ENCODE results near the gene SELENON. TPM values are rescaled to one million over a fixed set of nuclear protein-coding genes. Genes with fewer than 3 reads are reported as not detected.

SELENON gene
- total and polyA plus RNA-seq, 2 of the 8 experiments (the other 6 are each of a cell fraction or from before 2014, with no cell fraction given), result 43.0 to 77.6 TPM

- H3K9me3 ChIP-seq (ENCODE audit: insufficient read depth in 2 of 2, low read depth in 1 of 2, low read length in 1 of 2), result no peaks in the 10 kb centered on the region
- TF ChIP-seq CBX5 (IDR thresholded peaks at IDR 0.05; ENCODE audit: low read depth, low read length), result no peak
- no peak for TF ChIP-seq YY1 (IDR thresholded peaks at IDR 0.05; ENCODE audit: low read depth, low read length)
- no peak for TF ChIP-seq KDM5A (IDR thresholded peaks at IDR 0.05; ENCODE audit: low read length)
- TF ChIP-seq PHF8 (conservative IDR thresholded peaks at IDR 0.05; ENCODE audit: low read depth, low read length), result no peak
- TF ChIP-seq ASH2L (IDR thresholded peaks at IDR 0.05; ENCODE audit: low read length), result no peak
- TF ChIP-seq GABPA (IDR thresholded peaks at IDR 0.05; ENCODE audit: borderline replicate concordance, insufficient read depth, low read length), result no peak
- H2AFZ ChIP-seq (ENCODE audit: low read length), result no peak overlapping the region
- H3K4me1 ChIP-seq (replicated peaks in 1 of 4; ENCODE audit: control insufficient read depth in 3 of 4, insufficient read depth in 4 of 4, low read length in 3 of 4), result peaks cover 9 to 27% (median 16%) of the 10 kb centered on the region in 4 experiments
- H3K79me2 ChIP-seq (ENCODE audit: control insufficient read depth in 1 of 2, insufficient read depth in 2 of 2, low read length in 2 of 2), result no peaks in the 10 kb centered on the region
- 79 to 94% methylated on average over 5 to 6 of the region's 6 CpGs for WGBS, 2 experiments (ENCODE audit: extremely low coverage in 1 of 2, insufficient coverage in 1 of 2, insufficient read length in 1 of 2, insufficient replicate concordance in 2 of 2, low coverage in 1 of 2, low lambda C conversion rate in 2 of 2, missing lambda C conversion rate in 1 of 2)
- no peaks in the 10 kb centered on the region for H3K79me1 ChIP-seq (ENCODE audit: low read depth, low read length)
- H3K27ac ChIP-seq (ENCODE audit: low read depth, low read length), result no peak overlapping the region
- H3K36me3 ChIP-seq (ENCODE audit: control insufficient read depth in 2 of 4, insufficient read depth in 4 of 4, low read length in 3 of 4), result no peaks in the 10 kb centered on the region
- no peaks in the 10 kb centered on the region for H4K20me1 ChIP-seq (replicated peaks in 1 of 2; ENCODE audit: control insufficient read depth in 1 of 2, insufficient read depth in 2 of 2, low read length in 2 of 2)
- H2BK20ac ChIP-seq (ENCODE audit: low read length), result no peak overlapping the region
- H3K4me2 ChIP-seq (ENCODE audit: insufficient read depth in 1 of 2, low read depth in 2 of 2, low read length in 2 of 2), result no peak overlapping the region
- H4K8ac ChIP-seq (ENCODE audit: extremely low read depth, insufficient read depth, low read length), result no peak overlapping the region
- H3K27me3 ChIP-seq (replicated peaks in 1 of 4; ENCODE audit: control insufficient read depth in 3 of 4, extremely low read depth in 1 of 4, insufficient read depth in 3 of 4, low read length in 3 of 4), result no peaks in the 10 kb centered on the region
- no peak overlapping the region for H2BK15ac ChIP-seq (ENCODE audit: low read length)
- H3K9ac ChIP-seq (replicated peaks in 1 of 4; ENCODE audit: extremely low read depth in 1 of 4, low read depth in 3 of 4, low read length in 3 of 4), result no peak overlapping the region
- FAIRE-seq (no peak), DNase-seq (ENCODE audit: low read depth in 1 of 2, low spot score in 2 of 2) (no peak)
- no peak overlapping the region for H3K23ac ChIP-seq (ENCODE audit: insufficient read length)
- H3K56ac ChIP-seq (replicated peaks; ENCODE audit: insufficient read length, low read depth, low read length), result no peak overlapping the region
- H4K5ac ChIP-seq (ENCODE audit: insufficient read length, low read depth, low read length), result no peak overlapping the region
- H2AK5ac ChIP-seq (ENCODE audit: low read depth, low read length), result 0 out of 2 replicates have a peak overlapping the region, but pooled peaks have one; percentile 18
- H3K14ac ChIP-seq (ENCODE audit: insufficient read length), result no peak overlapping the region
- no peak overlapping the region for H2BK5ac ChIP-seq (ENCODE audit: low read depth, low read length)
- no peak overlapping the region for H4K91ac ChIP-seq (replicated peaks; ENCODE audit: insufficient read length, low read length)
- H2BK120ac ChIP-seq (replicated peaks; ENCODE audit: low read depth, low read length), result no peak overlapping the region
- H3K4me3 ChIP-seq (ENCODE audit: extremely low read depth in 1 of 4, insufficient read depth in 2 of 4, low read depth in 3 of 4, low read length in 4 of 4), result no peak overlapping the region
- H3K23me2 ChIP-seq (ENCODE audit: low read depth, low read length), result no peaks in the 10 kb centered on the region; the same call in 1 of the 2 replicates
- H3K18ac ChIP-seq (ENCODE audit: extremely low read depth, low read length), result no peak overlapping the region
- H3K4ac ChIP-seq (replicated peaks; ENCODE audit: insufficient read length, low read depth, low read length), result no peak overlapping the region
- no peak overlapping the region for H2BK12ac ChIP-seq (ENCODE audit: low read depth, low read length)
- ChIA-PET CTCF (ENCODE audit: partially characterized antibody) (interaction anchor here (0.6 to 1.4 kb wide), 4 partner anchors 8 to 60 kb away, joined by 3 to 4 read pairs (median 4); no protein-coding TSS in a partner anchor), POLR2A (ENCODE audit: partially characterized antibody) (interaction anchor here (1.6 kb wide), 1 partner anchor 8 kb away, joined by 5 read pairs; no protein-coding TSS in a partner anchor)
Observed at GRCh38 chr1:25750923-25751605, 48.9 kb upstream of the SELENON start.

Measured in H1 (cell line).